Measurements from ENCODE around the gene GYS1. TPM values are rescaled to one million over a fixed set of nuclear protein-coding genes. Genes with fewer than 3 reads are reported as not detected.

Gene GYS1
- total and polyA plus RNA-seq, 2 donors (not counting 1 experiment from before 2014, with no cell fraction given) = 31.2 to 42.8 TPM

- Histone ChIP-seq H3K4me1 (ENCODE audit: control insufficient read depth, extremely low read depth, insufficient read depth, low read length) (peaks cover 2% of the 10 kb centered on the region), H4K20me1 (ENCODE audit: control insufficient read depth, extremely low read depth, insufficient read depth, low read length) (no peaks in the 10 kb centered on the region), H3K36me3 (ENCODE audit: control insufficient read depth, insufficient read depth, low read length) (no peaks in the 10 kb centered on the region), H3K9ac (ENCODE audit: insufficient read depth, low read length) (no peak overlapping the region), H3K27me3 (ENCODE audit: control insufficient read depth, insufficient read depth, low read length) (no peaks in the 10 kb centered on the region), H3K4me3 (replicated peaks in 1 of 4; ENCODE audit: control extremely low read depth in 1 of 4, insufficient read depth in 1 of 4, low read depth in 3 of 4, low read length in 4 of 4) (no peak overlapping the region), H3K9me3 (ENCODE audit: control insufficient read depth, insufficient read depth, low read depth, low read length) (no peaks in the 10 kb centered on the region), H3K79me2 (ENCODE audit: control insufficient read depth, insufficient read depth, low read length) (no peaks in the 10 kb centered on the region), H2AFZ (ENCODE audit: low read length) (no peak overlapping the region), H3K4me2 (ENCODE audit: extremely low read depth, insufficient read depth, low read length) (no peak overlapping the region), H3K27ac (ENCODE audit: insufficient read depth, low read length) (no peak overlapping the region)
- no peak for DNase-seq (ENCODE audit: low read depth in 2 of 2)
- TF ChIP-seq CTCF (conservative IDR thresholded peaks at IDR 0.05 in 1 of 2, IDR thresholded peaks at IDR 0.05 in 1 of 2; ENCODE audit: low read depth in 1 of 2, low read length in 2 of 2) = no peak
- TF ChIP-seq EZH2 (IDR thresholded peaks at IDR 0.05; ENCODE audit: low read length, missing control alignments) = no peak
Measured at GRCh38 chr19:48935864-48936263, 57.2 kb downstream of the GYS1 start.

- Histone ChIP-seq H3K27me3 (ENCODE audit: control insufficient read depth, insufficient read depth, low read length) (no peaks in the 10 kb centered on the region), H3K9me3 (ENCODE audit: control insufficient read depth, insufficient read depth, low read depth, low read length) (no peaks in the 10 kb centered on the region), H3K9ac (ENCODE audit: insufficient read depth, low read length) (no peak overlapping the region), H3K79me2 (ENCODE audit: control insufficient read depth, insufficient read depth, low read length) (no peaks in the 10 kb centered on the region), H3K4me1 (ENCODE audit: control insufficient read depth, extremely low read depth, insufficient read depth, low read length) (peaks cover 2% of the 10 kb centered on the region), H3K4me2 (ENCODE audit: extremely low read depth, insufficient read depth, low read length) (no peak overlapping the region), H3K27ac (ENCODE audit: insufficient read depth, low read length) (no peak overlapping the region), H3K36me3 (ENCODE audit: control insufficient read depth, insufficient read depth, low read length) (no peaks in the 10 kb centered on the region), H2AFZ (ENCODE audit: low read length) (no peak overlapping the region), H4K20me1 (ENCODE audit: control insufficient read depth, extremely low read depth, insufficient read depth, low read length) (no peaks in the 10 kb centered on the region), H3K4me3 (replicated peaks in 1 of 4; ENCODE audit: control extremely low read depth in 1 of 4, insufficient read depth in 1 of 4, low read depth in 3 of 4, low read length in 4 of 4) (no peak overlapping the region)
- no peak for DNase-seq (ENCODE audit: low read depth in 2 of 2)
- TF ChIP-seq CTCF (conservative IDR thresholded peaks at IDR 0.05 in 1 of 2, IDR thresholded peaks at IDR 0.05 in 1 of 2; ENCODE audit: low read depth in 1 of 2, low read length in 2 of 2) (no peak), EZH2 (IDR thresholded peaks at IDR 0.05; ENCODE audit: low read length, missing control alignments) (no peak)
Measured at GRCh38 chr19:48934837-48935236, 58.3 kb downstream of the GYS1 start.

- Histone ChIP-seq H3K36me3 (ENCODE audit: control insufficient read depth, insufficient read depth, low read length) (no peaks in the 10 kb centered on the region), H4K20me1 (ENCODE audit: control insufficient read depth, extremely low read depth, insufficient read depth, low read length) (no peaks in the 10 kb centered on the region), H3K79me2 (ENCODE audit: control insufficient read depth, insufficient read depth, low read length) (no peaks in the 10 kb centered on the region), H3K9ac (ENCODE audit: insufficient read depth, low read length) (no peak within 1 kb of the TSS), H3K4me2 (ENCODE audit: extremely low read depth, insufficient read depth, low read length) (peak within 1 kb of the TSS; percentile 94), H3K27ac (ENCODE audit: insufficient read depth, low read length) (no peak within 1 kb of the TSS), H2AFZ (ENCODE audit: low read length) (peak within 1 kb of the TSS; percentile 82), H3K4me1 (ENCODE audit: control insufficient read depth, extremely low read depth, insufficient read depth, low read length) (peaks cover 2% of the 10 kb centered on the region), H3K9me3 (ENCODE audit: control insufficient read depth, insufficient read depth, low read depth, low read length) (no peaks in the 10 kb centered on the region), H3K4me3 (replicated peaks in 1 of 4; ENCODE audit: control extremely low read depth in 1 of 4, insufficient read depth in 1 of 4, low read depth in 3 of 4, low read length in 4 of 4) (peak within 1 kb of the TSS; percentile 45 to 60 (median 52)), H3K27me3 (ENCODE audit: control insufficient read depth, insufficient read depth, low read length) (no peaks in the 10 kb centered on the region)
- DNase-seq (ENCODE audit: low read depth in 2 of 2) = peak; percentile 33 to 63
- TF ChIP-seq EZH2 (IDR thresholded peaks at IDR 0.05; ENCODE audit: low read length, missing control alignments) (no peak), CTCF (conservative IDR thresholded peaks at IDR 0.05 in 1 of 2, IDR thresholded peaks at IDR 0.05 in 1 of 2; ENCODE audit: low read depth in 1 of 2, low read length in 2 of 2) (no peak)
Measured at GRCh38 chr19:48933382-48933932, 59.7 kb downstream of the GYS1 start, which contains the start of gene DHDH. DHDH (plus strand) TSS chr19:48933699; CDS start chr19:48933722, 23 bp downstream.

Measured in fibroblast of lung (primary cell).